Fibroblast of peridontal ligament (primary cell): Measurements from ENCODE around the gene EXO1.
"Not testable (repeated sequence)": the region's sequence is repeated elsewhere in the genome, so short reads cannot be mapped to it uniquely, and the experiment has no call there.

ENCODE experiments used
- DNase-seq: peaks from one replicate; pipeline ENCODE4 v3.0.0-alpha.2; 2010; ENCODE audit errors: extremely low read depth

The EXO1 gene

DNA sequence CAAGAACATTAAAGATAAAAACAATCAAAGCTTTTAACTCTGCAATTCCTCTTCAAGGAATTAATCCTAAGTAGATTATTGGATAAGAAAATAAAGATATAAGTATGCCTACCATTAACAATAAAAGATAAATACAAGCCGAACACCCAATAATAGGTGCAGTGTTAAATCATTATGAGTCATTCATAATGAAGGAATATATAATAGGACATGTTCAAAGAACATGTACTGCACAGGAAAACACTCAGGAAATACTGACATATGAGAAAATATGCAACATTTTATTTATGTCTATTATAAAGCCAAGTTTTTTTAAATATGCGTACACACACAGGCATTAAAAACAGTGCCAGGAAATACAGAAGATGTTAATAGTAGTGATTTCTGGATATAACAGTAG is 11.1 kb upstream of the EXO1 start:
- DNase-seq = no peak

- DNase-seq = no peak
Measured at GRCh38 chr1:241837416-241837815, 10.6 kb upstream of the EXO1 start.

DNA sequence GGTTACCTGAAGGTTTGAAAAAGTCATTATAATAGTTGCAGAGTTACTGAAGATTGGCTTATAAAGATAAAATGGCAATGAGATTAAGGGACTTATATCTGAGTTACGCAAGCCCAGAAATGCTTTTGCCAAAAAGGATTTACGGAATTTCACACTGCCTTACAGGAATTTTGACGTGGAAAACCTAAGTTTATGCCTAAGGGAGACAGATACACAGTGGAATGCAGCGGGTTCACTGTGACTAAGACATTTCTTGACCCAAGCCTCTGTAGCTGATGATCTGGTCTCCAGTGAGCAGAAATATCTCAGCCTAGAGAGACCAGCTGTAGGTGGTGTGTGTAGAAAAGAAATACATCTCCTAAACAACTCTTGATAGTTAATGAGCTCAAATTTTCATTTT is 10.1 kb upstream of the EXO1 start:
- DNase-seq = peak; percentile 92

GRCh38 chr1:241838897-241839296 is 9.1 kb upstream of the EXO1 start:
- DNase-seq = no peak

DNA sequence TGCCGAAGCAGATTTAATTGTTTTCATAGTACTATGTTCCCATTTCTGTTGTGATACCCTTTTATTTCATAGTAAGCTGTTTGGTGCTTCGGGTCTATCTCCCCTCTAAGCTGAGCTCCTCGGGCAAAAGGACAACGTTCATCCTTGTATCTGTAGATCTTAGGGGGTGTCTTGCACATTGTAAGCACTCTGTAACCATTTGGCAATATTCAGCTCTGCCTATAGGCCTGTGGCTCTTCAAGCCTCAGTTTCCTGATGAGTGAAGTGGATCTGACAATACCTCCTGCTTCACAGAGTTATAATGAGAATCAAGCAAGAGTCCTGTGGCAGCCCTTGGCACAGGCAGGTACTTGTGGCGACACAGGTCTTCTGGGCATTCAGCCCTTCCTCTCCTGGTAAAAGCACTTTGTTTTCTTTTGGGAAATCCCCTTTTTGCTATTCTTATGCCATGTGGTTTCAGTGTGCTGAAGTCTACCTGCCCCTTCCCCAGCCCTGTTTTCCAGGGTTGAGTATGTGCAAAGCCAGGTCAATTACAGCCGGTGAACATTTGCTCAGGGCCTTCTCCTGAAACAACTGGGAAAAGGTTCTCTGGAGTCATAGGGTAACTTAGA is 8.5 kb upstream of the EXO1 start:
- no peak for DNase-seq

- DNase-seq = no peak
Measured at GRCh38 chr1:241840164-241840563, 7.8 kb upstream of the EXO1 start.

- DNase-seq = no peak
Measured at GRCh38 chr1:241841691-241842090, 6.3 kb upstream of the EXO1 start.

GRCh38 chr1:241842565-241842964 is 5.4 kb upstream of the EXO1 start:
- peak; percentile 56 for DNase-seq

GRCh38 chr1:241844593-241844992 is 3.4 kb upstream of the EXO1 start:
- no peak for DNase-seq

- DNase-seq = no peak
Measured at GRCh38 chr1:241846375-241846774, 1.6 kb upstream of the EXO1 start.

DNA sequence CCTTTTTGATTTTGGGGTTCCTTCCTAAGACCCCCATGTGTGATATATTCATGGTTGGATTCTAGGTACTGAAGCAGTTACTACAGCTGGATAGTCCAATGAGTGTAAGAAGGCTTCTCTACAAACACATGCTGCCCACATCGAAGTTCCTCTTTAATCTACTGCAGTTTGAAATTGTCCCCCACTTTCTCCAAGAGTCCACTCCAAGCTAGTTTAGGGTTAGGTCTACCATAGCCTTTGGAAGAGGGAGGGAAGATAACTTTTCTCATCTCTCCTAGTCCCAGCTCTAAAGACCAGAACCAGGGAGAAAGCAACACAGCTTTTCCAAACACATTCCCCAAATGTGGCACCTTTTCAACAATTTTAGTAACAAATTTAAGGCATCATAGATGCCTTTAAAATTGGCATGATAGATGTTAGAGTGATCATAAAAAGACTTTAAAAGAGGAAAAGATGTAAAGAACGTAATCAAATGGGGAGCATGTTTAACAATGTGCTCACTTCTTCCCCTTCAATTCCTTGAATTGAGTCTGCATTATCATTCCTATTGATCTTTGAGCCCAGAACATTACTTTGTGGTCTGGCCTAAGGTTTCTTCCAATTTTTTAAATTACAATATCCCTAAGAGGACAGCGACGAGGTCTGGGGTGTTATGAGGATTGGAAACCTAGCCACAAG is 1.0 kb upstream of the EXO1 start:
- DNase-seq = no peak

DNA sequence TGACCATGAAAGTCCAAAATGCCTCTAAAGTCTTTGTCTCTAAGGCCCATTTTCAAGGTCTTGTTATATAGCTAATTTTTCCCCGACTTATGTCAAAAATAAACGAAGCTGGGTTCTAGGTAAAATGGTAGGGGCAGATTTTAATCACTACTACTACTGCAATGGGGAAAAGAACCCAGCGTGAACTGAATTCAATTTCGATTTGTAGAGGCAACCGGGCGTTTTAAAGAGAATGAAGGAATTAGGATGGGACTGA is 536 bp upstream of the EXO1 start:
- DNase-seq = no peak

GRCh38 chr1:241848686-241849344 is 811 bp downstream of the EXO1 start:
- no peak for DNase-seq

GRCh38 chr1:241849345-241849695 is 1.3 kb downstream of the EXO1 start:
- no peak for DNase-seq

DNA sequence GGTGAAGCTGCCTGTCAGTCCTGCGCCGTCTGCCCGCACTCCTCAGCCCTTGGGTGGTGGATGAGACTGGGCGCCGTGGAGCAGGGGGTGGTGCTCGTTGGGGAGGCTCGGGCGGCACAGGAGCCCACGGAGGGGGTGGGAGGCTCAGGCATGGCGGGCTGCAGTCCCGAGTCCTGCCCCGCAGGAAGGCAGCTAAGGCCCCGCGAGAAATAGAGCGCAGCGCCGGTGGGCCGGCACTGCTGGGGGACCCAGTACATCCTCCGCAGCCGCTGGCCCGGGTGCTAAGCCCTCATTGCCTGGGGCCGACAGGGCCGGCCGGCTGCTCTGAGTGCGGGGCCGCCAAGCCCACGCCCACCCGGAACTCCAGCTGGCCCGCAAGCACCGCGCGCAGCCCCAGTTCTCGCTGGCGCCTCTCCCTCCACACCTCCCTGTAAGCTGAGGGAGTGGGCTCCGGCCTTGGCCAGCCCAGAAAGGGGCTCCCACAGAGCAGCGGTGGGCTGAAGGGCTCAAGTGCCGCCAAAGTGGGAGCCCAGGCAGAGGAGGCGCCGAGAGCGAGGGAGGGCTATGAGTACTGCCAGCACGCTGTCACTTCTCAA is 7.6 kb downstream of the EXO1 start:
- DNase-seq = not testable (repeated sequence)

DNA sequence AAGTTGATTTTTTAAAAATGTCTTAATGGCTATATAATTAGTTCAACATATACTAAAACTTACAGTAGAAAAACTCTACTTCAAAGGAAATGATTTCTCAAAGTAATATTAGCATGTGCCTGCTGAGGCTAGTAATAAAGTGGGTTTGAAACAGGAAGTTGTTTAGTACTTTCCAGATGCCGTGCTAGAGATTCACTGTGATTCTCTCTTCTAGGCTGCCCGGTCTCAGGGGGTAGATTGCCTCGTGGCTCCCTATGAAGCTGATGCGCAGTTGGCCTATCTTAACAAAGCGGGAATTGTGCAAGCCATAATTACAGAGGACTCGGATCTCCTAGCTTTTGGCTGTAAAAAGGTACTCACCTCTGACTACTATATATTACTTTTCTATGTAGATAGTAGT is 9.1 kb downstream of the EXO1 start:
- DNase-seq = peak; percentile 40

DNA sequence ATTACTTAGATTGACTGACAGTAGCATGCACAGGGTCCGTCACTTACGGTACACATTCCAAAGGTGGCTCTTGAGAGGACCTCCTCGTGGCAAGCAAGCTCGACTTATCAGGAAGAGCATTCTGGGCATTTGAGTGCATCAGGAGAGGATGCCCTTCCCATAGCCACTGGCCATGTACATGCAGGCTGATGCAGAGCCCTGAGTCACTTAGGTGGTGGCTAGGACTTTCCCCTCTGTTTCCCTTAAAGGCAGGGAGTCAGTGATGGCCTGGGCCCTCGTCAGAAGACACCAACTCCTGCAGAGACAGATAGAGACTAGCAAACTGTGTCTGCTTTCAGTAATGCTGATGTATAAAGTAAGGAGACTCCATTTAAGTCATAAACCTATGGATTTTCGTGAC is 12.9 kb downstream of the EXO1 start:
- no peak for DNase-seq

- peak; percentile 15 for DNase-seq
Measured at GRCh38 chr1:241869022-241869421, 21.0 kb downstream of the EXO1 start.

GRCh38 chr1:241870336-241870735 is 22.3 kb downstream of the EXO1 start:
- peak; percentile 54 for DNase-seq

- DNase-seq = no peak
Measured at GRCh38 chr1:241870746-241871430, 22.9 kb downstream of the EXO1 start.

- no peak for DNase-seq
Measured at GRCh38 chr1:241881440-241881839, 33.4 kb downstream of the EXO1 start.

GRCh38 chr1:241883159-241883558 is 35.2 kb downstream of the EXO1 start:
- no peak for DNase-seq

DNA sequence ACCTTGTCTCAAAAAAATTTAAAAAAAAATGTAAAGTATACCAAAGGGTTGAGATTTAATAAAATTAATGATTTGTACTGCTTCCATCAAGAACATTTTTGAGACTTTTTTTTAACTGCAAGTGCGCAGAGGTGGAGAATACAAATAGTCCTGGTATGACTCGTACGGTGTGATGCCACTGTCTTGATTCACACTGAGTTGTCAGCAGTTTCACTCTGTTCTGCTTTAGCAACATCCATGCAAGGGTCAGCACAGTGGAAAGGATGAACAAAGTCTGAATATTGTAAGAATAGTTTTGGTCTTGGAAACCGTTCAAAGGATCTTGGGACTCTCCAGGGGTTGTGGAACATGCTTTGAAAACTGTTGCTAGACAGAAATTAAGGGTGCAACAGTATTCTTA is 40.2 kb downstream of the EXO1 start:
- DNase-seq = peak; percentile 19
